ENCODE data around the gene ANTXR2.
A peak's percentile ranks its signal among the peaks of the same experiment; 100 is the strongest.

ANTXR2 gene

DNA sequence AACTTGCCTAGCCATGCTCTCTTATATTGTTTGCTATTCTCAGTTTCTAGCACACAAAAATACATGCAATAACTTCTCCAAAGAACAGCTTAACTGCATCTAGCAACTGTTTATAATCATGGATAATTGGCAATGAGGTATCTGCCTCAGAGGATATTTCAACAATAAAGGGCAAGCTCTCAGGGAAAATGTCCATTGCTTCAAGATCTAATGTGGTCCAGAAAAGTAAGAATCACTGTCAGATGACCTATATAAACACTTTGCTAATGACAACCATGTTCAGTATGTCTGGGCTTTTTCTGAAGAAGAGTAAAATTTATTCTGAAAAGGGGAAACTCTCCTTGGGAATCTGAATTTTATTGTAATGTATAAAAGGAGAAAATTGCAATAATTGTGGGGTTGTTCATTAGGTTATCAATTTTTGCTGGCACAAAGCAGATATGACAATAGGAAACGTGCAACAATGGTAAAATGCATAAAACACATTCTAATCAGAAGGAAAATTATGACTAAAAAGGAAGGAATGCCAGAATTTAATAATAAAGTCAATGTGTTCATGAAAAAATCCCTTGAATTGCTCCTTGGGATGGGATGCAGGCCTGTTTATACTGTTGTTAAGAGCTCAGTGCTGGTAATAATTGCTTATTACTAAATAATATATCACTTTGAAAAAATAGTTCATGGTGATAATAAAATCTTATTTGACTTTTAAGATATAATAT, 90.3 kb downstream of the ANTXR2 start:
- peak; percentile 34 for DNase-seq (ENCODE audit: low spot score)

DNA sequence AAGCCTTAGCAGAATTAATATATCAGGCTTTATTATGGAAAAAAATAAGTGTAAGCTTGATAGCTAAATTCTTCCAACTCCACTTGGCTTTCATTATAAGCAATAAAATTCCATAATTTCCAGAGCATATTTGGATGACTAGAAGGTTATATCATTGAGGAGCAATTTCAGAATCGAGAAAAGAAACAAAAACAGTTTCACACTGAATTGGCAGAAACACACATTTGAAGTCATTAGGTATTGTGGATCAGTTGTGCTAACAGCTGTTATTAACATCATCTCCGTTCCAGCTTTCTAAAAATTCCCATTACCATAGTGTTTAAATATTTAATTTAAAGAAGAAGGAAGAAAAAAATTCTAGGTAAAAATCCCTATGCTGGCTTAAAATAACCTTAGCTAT, 92.6 kb downstream of the ANTXR2 start:
- DNase-seq (ENCODE audit: low spot score): no peak

DNA sequence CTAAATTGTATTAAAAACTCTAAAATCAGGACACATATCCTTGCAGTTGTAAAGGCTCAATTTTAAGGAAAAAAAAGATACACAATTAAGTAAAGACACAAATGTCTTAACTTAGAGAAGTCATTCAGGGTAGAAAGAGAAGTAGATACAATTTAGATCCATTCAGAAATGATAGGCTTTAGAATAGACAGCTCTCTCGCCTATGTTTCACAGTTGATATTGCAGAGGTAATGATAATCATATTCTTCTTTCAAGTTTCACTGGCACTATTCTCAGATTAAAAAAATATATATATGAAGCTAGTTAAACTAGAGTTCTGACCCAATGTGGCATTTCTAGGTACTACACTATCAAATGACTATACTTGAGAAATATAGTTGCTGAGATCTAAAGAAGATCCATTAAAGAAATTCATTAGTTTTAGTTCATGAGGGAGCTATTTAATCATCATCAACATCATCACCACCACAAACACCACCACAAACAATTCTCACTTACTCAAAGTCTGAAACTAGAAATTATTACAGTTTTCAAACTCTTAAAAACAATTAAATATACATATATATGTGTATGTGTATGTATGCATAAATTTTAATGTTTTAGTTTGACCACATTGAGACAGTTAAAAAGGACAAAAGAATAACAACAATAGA, 93.1 kb downstream of the ANTXR2 start:
- no peak for DNase-seq (ENCODE audit: low spot score)

- DNase-seq (ENCODE audit: low spot score): no peak
Measured at GRCh38 chr4:79977131-79977840, 95.7 kb downstream of the ANTXR2 start.

DNA sequence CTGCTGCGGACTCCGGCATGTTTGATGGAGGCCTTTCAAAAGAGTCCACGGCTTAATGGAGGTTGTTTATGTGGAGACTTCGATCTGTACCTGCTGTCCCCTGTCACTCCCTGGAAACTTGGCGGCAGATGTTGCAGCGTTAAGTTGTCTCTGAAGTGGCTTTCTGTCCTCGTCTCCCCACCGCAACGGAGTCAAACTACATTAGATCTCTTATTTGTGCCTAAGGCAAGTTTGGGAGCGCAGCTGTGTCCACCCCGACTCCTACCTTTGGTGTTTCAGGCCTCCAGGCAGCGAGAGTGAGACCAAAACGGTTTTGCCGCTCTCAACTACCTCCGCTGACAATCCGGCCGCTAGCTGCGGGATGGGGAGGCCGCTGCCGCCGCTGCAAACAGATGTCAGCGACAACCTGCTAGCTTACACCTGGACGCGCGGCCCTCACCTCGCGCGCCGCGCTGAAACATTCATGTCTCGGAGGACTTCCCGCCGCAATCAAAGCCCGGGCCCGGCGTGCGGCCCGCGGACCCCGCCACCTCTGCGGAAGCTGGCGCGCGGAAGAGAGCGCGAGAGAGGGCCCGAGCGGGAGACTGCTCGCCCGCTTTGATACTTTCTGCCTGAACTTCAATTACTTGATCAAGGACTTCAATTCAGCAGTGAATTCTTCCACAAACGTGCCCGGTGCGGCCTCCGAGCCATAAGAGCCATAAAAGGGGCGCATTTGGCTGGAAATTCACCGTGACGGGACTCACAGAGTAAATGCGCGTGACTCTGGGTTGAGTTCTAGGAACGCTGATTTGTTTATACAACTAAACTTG, 108.4 kb downstream of the ANTXR2 start:
- no peak for DNase-seq (ENCODE audit: low spot score)

DNA sequence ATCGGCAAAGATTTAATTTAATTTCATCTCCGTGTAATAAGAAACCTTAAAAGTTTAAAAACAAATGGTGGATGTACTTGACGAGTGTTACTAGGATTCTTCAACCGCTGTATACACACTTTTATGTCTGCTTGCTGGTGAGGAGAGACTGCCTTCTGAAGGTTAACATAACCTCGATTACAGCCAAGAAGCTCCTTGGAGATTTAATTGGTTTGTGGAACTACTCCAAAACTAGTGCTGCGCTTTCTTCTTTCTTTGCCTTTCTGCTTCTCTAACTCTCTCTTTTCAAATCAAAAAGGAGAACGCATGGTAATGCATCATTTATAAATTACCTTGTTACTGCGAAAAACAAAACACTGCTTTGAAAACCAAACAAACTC, 109.0 kb downstream of the ANTXR2 start:
- DNase-seq (ENCODE audit: low spot score): no peak

GRCh38 chr4:79959652-79960051, 113.4 kb downstream of the ANTXR2 start:
- DNase-seq (ENCODE audit: low spot score): no peak

DNA sequence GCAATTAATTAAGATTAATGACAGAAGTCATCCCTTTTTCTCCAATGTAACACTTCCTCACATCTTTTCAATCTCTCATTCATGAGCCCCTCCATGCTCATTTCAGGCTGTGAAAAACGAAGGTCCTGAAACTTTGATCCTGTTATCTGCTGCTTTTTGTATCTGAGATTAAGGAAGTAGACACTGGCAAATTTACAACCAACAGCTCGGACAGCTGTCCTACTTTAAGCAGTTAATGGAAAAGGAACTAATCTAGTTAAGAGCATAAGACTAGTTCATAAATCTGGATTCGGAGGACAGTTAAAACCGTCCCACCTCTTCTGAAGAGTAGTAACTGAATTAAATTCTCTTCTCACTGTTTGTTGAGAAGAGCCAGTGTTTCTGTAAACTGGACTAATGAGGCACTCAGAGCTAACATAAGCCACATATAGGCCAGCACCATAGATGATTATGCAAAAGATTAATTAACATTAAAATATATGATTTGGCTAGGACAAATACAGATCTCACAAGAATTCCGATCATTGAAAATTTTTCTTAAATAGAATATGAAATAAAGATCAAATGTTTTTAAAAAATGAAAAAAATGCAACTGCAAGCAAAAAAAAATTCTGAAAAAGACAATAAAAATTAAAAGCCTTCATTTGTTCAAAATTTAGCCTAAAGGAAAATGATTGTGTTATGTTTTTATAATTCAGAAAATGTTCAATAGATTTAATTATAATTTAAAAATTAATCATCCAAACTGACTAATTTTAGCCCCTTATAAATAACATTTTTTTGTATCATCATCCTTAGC, 114.4 kb downstream of the ANTXR2 start:
- DNase-seq (ENCODE audit: low spot score): no peak

GRCh38 chr4:79949178-79949577, 123.9 kb downstream of the ANTXR2 start:
- no peak for DNase-seq (ENCODE audit: low spot score)

GRCh38 chr4:79948739-79949138, 124.3 kb downstream of the ANTXR2 start:
- no peak for DNase-seq (ENCODE audit: low spot score)

DNA sequence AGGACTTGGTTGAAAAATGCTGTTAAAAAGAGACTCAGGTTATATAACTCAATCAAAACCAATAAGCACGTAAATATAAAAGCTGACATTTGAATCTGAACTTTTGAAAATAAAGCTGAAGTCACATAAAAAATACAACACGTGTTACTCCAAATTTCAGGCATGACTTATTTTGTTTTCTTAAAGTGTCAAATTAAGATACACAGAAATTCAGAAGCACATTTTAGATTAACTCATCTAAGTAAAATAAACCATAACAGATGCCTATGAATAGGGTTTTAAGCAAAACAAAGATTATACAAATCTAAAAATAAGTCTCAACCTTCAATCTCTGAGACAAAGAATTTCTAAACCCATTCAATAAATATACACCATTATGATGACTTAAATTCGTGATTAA, 124.8 kb downstream of the ANTXR2 start:
- no peak for DNase-seq (ENCODE audit: low spot score)

GRCh38 chr4:79947386-79947785, 125.6 kb downstream of the ANTXR2 start:
- no peak for DNase-seq (ENCODE audit: low spot score)

- DNase-seq (ENCODE audit: low spot score): no peak
Measured at GRCh38 chr4:79935274-79935673, 137.8 kb downstream of the ANTXR2 start.

DNA sequence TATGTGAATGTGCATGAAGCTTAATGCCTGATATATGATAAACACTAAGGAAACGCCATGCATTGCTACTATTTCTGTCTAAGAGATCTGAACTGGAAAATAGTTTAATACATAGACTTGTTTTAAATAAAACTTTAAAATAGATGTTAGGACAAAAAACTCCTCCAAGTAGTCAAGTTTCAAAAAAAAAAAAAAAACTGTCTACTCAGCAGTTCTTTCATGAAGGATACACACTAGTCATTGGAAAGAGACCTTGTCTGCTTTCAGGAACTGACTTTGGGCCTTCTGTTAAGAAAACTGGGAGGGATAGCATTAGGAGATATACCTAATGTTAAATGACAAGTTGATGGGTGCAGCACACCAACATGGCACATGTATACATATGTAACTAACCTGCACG, 138.4 kb downstream of the ANTXR2 start:
- DNase-seq (ENCODE audit: low spot score): no peak

DNA sequence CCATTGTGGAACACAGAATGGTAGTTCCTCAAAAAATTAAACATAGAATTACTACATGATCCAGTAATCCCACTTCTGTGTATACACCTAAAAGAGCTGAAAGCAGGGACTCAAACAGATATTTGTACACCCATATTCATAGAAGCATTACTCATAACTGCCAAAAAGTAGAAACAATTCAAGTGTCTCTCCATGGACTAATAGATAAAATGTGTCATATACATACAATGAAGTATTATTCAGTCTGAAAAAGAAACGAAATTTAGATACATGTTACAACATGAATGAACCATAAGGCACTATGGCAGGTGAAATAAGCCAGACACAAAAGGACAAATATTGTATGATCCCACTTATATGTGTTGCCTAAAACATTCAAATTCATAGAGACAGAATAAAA, 145.1 kb downstream of the ANTXR2 start:
- DNase-seq (ENCODE audit: low spot score): no peak

- no peak for DNase-seq (ENCODE audit: low spot score)
Measured at GRCh38 chr4:79923281-79923680, 149.7 kb downstream of the ANTXR2 start.

GRCh38 chr4:79922011-79922410, 151.0 kb downstream of the ANTXR2 start:
- DNase-seq (ENCODE audit: low spot score): no peak

- DNase-seq (ENCODE audit: low spot score): no peak
Measured at GRCh38 chr4:79920163-79920853, 152.7 kb downstream of the ANTXR2 start.

DNA sequence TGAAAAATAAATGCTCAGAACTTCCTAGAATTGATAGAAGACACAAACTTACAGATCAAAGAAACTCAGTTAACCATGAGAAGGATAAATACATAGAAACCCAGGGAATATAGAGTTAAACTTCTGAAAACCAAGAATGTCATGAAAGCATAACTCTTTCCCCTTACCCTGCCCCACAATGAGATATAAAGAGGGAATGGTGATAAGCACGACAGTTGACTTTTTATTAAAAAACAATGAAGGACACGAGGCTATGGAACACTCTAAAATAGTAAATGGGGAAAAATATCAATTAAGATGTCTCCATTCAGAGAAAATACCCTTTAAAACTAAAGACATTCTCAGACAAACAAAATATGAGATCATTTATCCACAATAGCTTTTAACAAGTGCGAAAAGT, 154.7 kb downstream of the ANTXR2 start:
- no peak for DNase-seq (ENCODE audit: low spot score)

DNA sequence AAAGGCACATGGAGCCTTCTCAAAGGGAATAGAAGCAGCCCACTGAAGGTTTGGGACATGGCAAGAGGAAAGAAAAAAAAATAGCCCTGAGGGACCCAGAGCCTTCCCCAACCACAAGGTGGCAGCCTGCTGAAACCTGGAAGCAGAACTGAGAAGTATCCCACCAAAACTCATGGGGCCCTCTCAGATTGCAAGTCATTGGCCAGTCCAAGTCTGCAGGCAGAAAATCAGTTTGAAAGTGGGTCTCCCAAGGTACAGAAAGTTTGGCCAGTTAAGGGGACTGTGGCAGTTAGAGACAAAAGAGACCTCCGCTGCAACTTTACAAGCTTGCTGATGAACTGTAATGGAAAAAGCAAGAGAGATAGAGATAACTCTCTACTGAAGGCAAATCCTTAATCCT, 155.8 kb downstream of the ANTXR2 start:
- peak; percentile 23 for DNase-seq (ENCODE audit: low spot score)

DNA sequence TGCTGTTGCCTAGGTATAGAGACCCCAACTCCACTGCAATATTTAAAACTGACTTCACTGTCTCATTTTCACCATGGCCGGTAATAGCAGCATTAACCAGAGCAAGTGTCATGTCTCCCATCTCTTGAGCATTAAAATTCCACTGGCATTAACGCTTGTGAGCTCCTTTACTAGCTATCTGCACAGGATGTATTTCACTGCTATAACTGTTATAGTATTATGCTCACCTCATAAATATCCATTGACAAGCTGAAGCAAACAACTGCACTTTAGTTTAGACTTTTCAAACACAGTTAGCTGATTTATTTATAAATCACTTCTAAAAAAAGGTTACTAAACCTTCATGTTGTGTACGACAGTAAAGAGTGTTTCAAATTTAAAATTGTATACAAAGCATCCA, 157.8 kb downstream of the ANTXR2 start:
- no peak for DNase-seq (ENCODE audit: low spot score)

Measured in COLO829 (cell line).